Measurements from ENCODE around the gene FAM53A.

Gene FAM53A, protein sequence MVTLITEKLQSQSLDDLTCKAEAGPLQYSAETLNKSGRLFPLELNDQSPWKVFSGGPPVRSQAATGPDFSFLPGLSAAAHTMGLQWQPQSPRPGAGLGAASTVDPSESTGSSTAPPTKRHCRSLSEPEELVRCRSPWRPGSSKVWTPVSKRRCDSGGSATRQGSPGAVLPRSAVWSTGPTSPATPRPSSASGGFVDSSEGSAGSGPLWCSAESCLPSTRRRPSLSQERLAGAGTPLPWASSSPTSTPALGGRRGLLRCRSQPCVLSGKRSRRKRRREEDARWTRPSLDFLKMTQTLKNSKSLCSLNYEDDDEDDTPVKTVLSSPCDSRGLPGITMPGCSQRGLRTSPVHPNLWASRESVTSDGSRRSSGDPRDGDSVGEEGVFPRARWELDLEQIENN

DNA sequence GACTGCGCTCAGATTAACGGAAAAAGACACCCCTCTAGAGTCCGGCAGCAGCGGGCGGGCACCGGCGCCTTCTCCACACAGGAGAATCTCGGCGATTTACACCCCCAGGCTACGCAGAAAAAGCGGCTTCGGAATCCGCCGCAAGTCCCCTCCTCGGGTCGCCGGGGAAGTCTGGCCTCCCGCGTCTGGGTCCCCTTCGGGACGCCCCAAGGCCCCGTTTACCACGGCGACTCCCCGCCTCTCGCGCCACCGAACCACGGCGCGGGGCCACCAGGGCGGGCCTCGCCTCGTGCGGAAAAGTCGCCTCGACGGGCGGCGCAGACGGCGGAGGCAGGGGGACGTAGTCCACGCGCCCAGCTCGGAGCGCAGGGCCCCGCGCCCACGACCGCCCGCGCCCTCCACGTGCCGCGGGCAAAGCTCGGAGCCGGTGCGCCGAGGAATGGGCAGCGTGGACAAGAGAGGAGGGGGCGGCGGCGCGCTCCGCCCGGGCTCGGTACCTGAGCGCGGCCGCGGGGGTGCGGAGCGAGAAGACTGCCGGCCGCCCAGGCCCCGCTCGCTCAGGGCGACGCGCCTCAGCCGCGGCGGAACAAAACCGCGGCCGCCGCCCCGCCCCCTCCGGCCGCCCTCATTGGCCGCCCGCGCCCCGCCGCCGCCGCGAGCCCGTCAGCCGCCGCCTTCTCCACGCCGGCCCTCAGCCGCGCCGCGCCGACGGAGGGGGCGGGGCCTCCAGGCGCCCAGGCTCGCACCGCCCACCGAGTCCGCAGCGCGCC, at the start of gene FAM53A:
Gene FAM53A, minus strand, starts transcription at position 578 of the 770 bp plus-strand sequence. CDS start 15,572 bp downstream, outside the sequence.
- Histone ChIP-seq H3K9me3 (ENCODE audit: control insufficient read depth in 1 of 2, low read length in 2 of 2) (no peaks in the 10 kb centered on the region), H3K27me3 (ENCODE audit: control insufficient read depth in 1 of 2, insufficient read depth in 2 of 2, low read length in 2 of 2) (no peaks in the 10 kb centered on the region), H3K36me3 (ENCODE audit: control insufficient read depth in 1 of 2, insufficient read depth in 2 of 2, low read length in 2 of 2) (no peaks in the 10 kb centered on the region), H3K4me1 (ENCODE audit: control insufficient read depth in 1 of 2, insufficient read depth in 2 of 2, low read length in 2 of 2) (peaks cover 0 to 10% of the 10 kb centered on the region in 2 donors), H3K27ac (ENCODE audit: low read depth, low read length) (peak within 1 kb of the TSS; percentile 10), H3K9ac (ENCODE audit: low read depth in 1 of 2, low read length in 2 of 2) (peak within 1 kb of the TSS; percentile 57 to 59), H3K4me3 (ENCODE audit: low read depth in 1 of 2, low read length in 2 of 2) (peak within 1 kb of the TSS; percentile 58 to 69)

DNA sequence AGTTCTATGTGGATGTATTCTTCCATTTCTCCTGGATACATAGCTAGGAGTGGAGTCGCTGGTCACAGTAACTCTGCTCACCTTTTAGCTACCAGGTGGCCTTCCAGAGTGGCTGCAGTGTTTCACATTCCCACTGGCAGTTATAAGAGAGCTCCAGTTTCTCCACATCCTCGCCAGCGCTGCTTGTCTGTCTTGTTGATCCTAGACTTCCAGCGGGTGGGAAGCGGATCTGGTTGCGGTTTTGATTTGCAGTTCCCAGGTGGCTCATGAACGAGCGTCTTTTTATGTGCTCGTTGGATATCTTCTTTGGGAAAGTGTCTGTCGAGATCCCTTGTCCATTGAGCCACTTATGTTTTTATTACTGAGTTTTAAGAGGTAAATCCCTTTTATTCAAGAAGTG, 48.8 kb upstream of the FAM53A start:
- H3K4me1 ChIP-seq (ENCODE audit: control insufficient read depth in 1 of 2, insufficient read depth in 2 of 2, low read length in 2 of 2): peaks cover 11 to 19% of the 10 kb centered on the region in 2 donors
- no peak overlapping the region for H3K9ac ChIP-seq (ENCODE audit: low read depth in 1 of 2, low read length in 2 of 2)
- no peaks in the 10 kb centered on the region for H3K27me3 ChIP-seq (ENCODE audit: control insufficient read depth in 1 of 2, insufficient read depth in 2 of 2, low read length in 2 of 2)
- peaks cover 9 to 10% of the 10 kb centered on the region in 2 donors for H3K9me3 ChIP-seq (ENCODE audit: control insufficient read depth in 1 of 2, low read length in 2 of 2)
- peaks cover 27 to 64% of the 10 kb centered on the region in 2 donors for H3K36me3 ChIP-seq (ENCODE audit: control insufficient read depth in 1 of 2, insufficient read depth in 2 of 2, low read length in 2 of 2)
- no peak overlapping the region for H3K4me3 ChIP-seq (ENCODE audit: low read depth in 1 of 2, low read length in 2 of 2)
- no peak overlapping the region for H3K27ac ChIP-seq (ENCODE audit: low read depth, low read length)

DNA sequence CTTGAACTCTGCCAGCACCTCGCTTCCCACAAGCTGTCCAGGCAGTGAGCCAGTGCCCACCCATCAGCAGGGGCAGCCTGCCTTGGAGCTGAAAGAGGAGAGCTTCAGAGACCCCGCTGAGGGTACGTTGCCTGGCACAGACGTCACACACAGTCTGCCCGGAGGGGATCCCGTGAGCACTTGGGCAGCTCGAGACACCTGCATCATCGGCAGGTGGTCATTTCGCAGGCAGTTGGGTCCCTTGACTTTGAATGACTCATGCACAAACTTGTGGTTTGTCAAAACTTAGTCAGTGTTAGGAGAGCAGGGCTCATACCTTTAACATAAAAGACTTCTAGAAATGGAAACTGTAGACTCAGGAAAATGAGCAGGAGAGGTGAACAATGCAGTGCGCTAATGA, 47.1 kb upstream of the FAM53A start:
- Histone ChIP-seq H3K9me3 (ENCODE audit: control insufficient read depth in 1 of 2, low read length in 2 of 2) (no peaks in the 10 kb centered on the region), H3K4me3 (ENCODE audit: low read depth in 1 of 2, low read length in 2 of 2) (no peak overlapping the region), H3K27me3 (ENCODE audit: control insufficient read depth in 1 of 2, insufficient read depth in 2 of 2, low read length in 2 of 2) (no peaks in the 10 kb centered on the region), H3K9ac (ENCODE audit: low read depth in 1 of 2, low read length in 2 of 2) (no peak overlapping the region), H3K4me1 (ENCODE audit: control insufficient read depth in 1 of 2, insufficient read depth in 2 of 2, low read length in 2 of 2) (peaks cover 25 to 36% of the 10 kb centered on the region in 2 donors), H3K36me3 (ENCODE audit: control insufficient read depth in 1 of 2, insufficient read depth in 2 of 2, low read length in 2 of 2) (peaks cover 15 to 48% of the 10 kb centered on the region in 2 donors), H3K27ac (ENCODE audit: low read depth, low read length) (no peak overlapping the region)

DNA sequence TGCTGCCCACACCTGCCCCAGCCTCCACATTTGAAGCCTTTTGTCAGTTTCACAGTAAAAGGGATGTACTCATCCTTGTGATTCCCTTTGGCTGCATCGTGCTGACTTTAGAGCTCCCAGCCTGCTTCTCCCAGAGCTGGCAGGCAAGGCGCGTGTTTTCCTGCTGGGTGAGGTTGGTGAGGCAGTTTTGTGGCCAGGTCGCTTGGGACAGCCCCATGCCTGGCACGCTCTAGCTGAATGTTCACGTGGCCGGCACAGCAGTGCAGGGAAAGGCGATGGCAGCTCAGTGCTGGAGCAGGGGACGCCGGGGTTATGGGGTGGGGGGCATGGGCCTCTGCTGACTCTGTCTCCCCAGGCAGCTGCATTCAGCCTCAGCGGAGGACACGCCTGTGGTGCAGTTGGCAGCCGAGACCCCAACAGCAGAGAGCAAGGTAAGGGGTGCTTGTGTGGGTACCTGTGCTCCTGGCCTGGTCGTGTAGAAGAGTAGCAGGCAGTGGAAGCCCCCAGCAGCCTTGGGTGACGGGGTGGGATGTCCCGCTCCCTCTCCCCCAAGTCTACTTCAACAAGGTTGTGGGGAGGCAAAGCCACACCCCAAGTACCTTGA, 46.5 kb upstream of the FAM53A start:
- Histone ChIP-seq H3K27ac (ENCODE audit: low read depth, low read length) (no peak overlapping the region), H3K4me3 (ENCODE audit: low read depth in 1 of 2, low read length in 2 of 2) (no peak overlapping the region), H3K36me3 (ENCODE audit: control insufficient read depth in 1 of 2, insufficient read depth in 2 of 2, low read length in 2 of 2) (peaks cover 11 to 49% of the 10 kb centered on the region in 2 donors), H3K4me1 (ENCODE audit: control insufficient read depth in 1 of 2, insufficient read depth in 2 of 2, low read length in 2 of 2) (peaks cover 25 to 40% of the 10 kb centered on the region in 2 donors), H3K9ac (ENCODE audit: low read depth in 1 of 2, low read length in 2 of 2) (no peak overlapping the region), H3K9me3 (ENCODE audit: control insufficient read depth in 1 of 2, low read length in 2 of 2) (no peaks in the 10 kb centered on the region), H3K27me3 (ENCODE audit: control insufficient read depth in 1 of 2, insufficient read depth in 2 of 2, low read length in 2 of 2) (no peaks in the 10 kb centered on the region)

DNA sequence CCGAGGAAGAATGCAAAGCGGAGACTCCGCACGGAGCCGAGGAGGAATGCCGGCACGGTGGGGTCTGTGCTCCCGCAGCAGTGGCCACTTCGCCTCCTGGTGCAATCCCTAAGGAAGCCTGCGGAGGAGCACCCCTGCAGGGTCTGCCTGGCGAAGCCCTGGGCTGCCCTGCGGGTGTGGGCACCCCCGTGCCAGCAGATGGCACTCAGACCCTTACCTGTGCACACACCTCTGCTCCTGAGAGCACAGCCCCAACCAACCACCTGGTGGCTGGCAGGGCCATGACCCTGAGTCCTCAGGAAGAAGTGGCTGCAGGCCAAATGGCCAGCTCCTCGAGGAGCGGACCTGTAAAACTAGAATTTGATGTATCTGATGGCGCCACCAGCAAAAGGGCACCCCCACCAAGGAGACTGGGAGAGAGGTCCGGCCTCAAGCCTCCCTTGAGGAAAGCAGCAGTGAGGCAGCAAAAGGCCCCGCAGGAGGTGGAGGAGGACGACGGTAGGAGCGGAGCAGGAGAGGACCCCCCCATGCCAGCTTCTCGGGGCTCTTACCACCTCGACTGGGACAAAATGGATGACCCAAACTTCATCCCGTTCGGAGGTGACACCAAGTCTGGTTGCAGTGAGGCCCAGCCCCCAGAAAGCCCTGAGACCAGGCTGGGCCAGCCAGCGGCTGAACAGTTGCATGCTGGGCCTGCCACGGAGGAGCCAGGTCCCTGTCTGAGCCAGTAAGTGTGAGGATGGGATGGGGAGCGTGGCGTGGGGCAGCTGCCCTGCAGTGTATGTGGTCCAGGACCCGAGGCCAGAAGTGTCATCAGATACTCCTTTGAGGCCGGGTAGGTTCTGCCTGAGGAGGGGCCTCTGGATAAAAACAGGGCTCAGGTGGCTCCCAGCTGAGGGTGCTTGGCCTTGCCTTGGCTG, 44.2 kb upstream of the FAM53A start:
- peak overlapping the region; percentile 47 to 57 for H3K4me3 ChIP-seq (ENCODE audit: low read depth in 1 of 2, low read length in 2 of 2)
- H3K9ac ChIP-seq (ENCODE audit: low read depth in 1 of 2, low read length in 2 of 2): peak overlapping the region in 1 of 2 donors; percentile 32
- H3K36me3 ChIP-seq (ENCODE audit: control insufficient read depth in 1 of 2, insufficient read depth in 2 of 2, low read length in 2 of 2): peaks cover 10 to 46% of the 10 kb centered on the region in 2 donors
- H3K27ac ChIP-seq (ENCODE audit: low read depth, low read length): no peak overlapping the region
- no peaks in the 10 kb centered on the region for H3K27me3 ChIP-seq (ENCODE audit: control insufficient read depth in 1 of 2, insufficient read depth in 2 of 2, low read length in 2 of 2)
- H3K4me1 ChIP-seq (ENCODE audit: control insufficient read depth in 1 of 2, insufficient read depth in 2 of 2, low read length in 2 of 2): peaks cover 25 to 40% of the 10 kb centered on the region in 2 donors
- no peaks in the 10 kb centered on the region for H3K9me3 ChIP-seq (ENCODE audit: control insufficient read depth in 1 of 2, low read length in 2 of 2)

DNA sequence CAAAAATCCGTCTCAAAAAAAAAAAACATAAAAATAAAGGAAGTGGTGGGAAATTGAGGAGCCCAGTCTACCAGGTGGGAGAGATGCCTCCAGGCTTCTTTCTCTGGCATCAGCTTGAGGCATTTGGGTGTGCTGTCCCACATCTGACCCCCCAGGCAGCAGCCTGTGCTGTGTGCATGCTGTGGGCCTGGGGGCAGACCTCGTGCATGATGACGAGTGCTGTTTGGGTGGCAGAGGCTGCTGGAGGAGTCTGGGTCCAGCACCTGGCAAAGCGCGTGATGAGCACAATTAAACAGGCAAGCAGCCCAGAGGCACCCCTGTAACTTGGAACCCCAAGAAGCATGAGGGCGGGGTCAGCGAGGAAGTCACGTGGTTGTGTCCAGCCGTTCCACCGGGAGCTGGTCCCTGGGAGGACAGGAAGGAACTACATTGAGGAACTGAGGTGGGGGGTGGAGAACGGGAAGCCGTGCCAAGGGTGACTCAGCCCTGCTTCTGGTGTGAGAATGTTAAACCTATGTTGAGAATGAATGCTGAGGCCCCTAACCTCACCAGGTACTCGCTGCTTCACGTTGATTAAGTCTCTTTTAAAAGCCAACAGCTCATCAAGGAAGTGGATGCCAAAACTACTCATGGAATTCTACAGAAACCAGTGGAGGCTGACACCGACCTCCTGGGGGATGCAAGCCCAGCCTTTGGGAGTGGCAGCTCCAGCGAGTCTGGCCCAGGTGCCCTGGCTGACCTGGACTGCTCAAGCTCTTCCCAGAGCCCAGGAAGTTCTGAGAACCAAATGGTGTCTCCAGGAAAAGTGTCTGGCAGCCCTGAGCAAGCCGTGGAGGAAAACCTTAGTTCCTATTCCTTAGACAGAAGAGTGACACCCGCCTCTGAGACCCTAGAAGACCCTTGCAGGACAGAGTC, 43.3 kb upstream of the FAM53A start:
- Histone ChIP-seq H3K4me1 (ENCODE audit: control insufficient read depth in 1 of 2, insufficient read depth in 2 of 2, low read length in 2 of 2) (peaks cover 34 to 47% of the 10 kb centered on the region in 2 donors), H3K27me3 (ENCODE audit: control insufficient read depth in 1 of 2, insufficient read depth in 2 of 2, low read length in 2 of 2) (no peaks in the 10 kb centered on the region), H3K9me3 (ENCODE audit: control insufficient read depth in 1 of 2, low read length in 2 of 2) (no peaks in the 10 kb centered on the region), H3K27ac (ENCODE audit: low read depth, low read length) (peak overlapping the region; percentile 20), H3K9ac (ENCODE audit: low read depth in 1 of 2, low read length in 2 of 2) (peak overlapping the region in 1 of 2 donors; percentile 32), H3K4me3 (ENCODE audit: low read depth in 1 of 2, low read length in 2 of 2) (peak overlapping the region; percentile 47 to 57), H3K36me3 (ENCODE audit: control insufficient read depth in 1 of 2, insufficient read depth in 2 of 2, low read length in 2 of 2) (peaks cover 6 to 39% of the 10 kb centered on the region in 2 donors)

DNA sequence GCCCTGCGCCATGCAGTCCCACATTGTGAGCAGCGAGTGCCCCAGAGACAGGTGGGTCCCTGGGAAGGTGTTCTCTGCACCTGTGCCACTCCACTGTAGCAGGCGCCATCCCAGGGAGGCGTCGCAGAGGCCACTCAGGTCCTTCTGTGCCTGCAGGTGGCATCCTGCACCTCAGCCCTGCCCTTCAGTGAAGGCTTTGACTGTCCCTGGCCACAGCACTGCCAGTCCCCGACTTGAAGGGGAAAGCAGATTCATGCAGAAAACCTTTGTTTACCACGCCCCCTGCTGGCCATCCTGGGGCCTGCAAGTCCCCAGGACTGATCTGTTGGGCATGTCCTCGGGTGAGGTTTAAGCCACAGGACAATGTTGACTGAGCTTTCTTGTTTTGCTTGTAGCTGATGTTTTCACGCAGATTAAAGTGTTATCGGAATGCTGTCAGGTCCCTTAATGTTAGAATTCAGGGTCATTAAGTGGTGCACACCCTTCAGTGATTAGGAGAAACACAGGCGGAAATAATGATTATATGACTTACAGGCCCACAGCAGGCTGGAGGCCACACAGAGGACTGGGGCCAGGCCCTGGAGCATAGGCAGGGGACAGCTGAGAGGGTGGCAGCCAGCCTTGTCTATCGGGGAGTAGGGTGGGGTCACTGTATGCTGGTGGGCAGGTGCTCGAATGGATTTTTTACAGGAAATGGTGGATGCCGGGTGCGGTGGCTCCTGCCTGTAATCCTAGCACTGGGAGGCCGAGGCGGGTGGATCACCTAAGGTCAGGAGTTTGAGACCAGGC, 42.2 kb upstream of the FAM53A start:
- Histone ChIP-seq H3K27ac (ENCODE audit: low read depth, low read length) (no peak overlapping the region), H3K4me1 (ENCODE audit: control insufficient read depth in 1 of 2, insufficient read depth in 2 of 2, low read length in 2 of 2) (peaks cover 42 to 54% of the 10 kb centered on the region in 2 donors), H3K27me3 (ENCODE audit: control insufficient read depth in 1 of 2, insufficient read depth in 2 of 2, low read length in 2 of 2) (no peaks in the 10 kb centered on the region), H3K4me3 (ENCODE audit: low read depth in 1 of 2, low read length in 2 of 2) (no peak overlapping the region), H3K9me3 (ENCODE audit: control insufficient read depth in 1 of 2, low read length in 2 of 2) (no peaks in the 10 kb centered on the region), H3K9ac (ENCODE audit: low read depth in 1 of 2, low read length in 2 of 2) (peak overlapping the region in 1 of 2 donors; percentile 42), H3K36me3 (ENCODE audit: control insufficient read depth in 1 of 2, insufficient read depth in 2 of 2, low read length in 2 of 2) (peaks cover 4 to 32% of the 10 kb centered on the region in 2 donors)

DNA sequence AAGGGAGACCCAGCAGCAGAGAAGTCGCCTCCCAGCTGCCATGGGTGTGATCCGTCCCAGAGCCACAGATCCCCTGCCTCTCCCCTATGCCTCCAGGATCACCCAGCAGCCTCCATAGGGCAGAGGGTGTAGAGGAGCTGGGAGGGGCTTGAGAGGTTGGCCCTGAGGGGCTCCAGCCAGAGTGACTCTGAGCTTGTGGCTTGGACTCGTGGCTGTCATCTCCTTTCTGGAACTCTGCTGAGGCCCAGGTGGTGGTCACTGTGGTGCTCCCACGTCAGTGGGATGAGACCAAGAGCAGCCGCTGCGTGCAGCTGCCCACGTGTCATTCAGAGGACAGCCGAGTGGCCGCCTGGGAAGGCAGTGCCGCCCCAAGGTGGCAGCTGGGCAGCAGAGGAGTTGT, 41.4 kb upstream of the FAM53A start:
- Histone ChIP-seq H3K4me3 (ENCODE audit: low read depth in 1 of 2, low read length in 2 of 2) (no peak overlapping the region), H3K36me3 (ENCODE audit: control insufficient read depth in 1 of 2, insufficient read depth in 2 of 2, low read length in 2 of 2) (peaks cover 0 to 25% of the 10 kb centered on the region in 2 donors), H3K27ac (ENCODE audit: low read depth, low read length) (no peak overlapping the region), H3K4me1 (ENCODE audit: control insufficient read depth in 1 of 2, insufficient read depth in 2 of 2, low read length in 2 of 2) (peaks cover 42 to 54% of the 10 kb centered on the region in 2 donors), H3K9ac (ENCODE audit: low read depth in 1 of 2, low read length in 2 of 2) (no peak overlapping the region), H3K27me3 (ENCODE audit: control insufficient read depth in 1 of 2, insufficient read depth in 2 of 2, low read length in 2 of 2) (no peaks in the 10 kb centered on the region), H3K9me3 (ENCODE audit: control insufficient read depth in 1 of 2, low read length in 2 of 2) (no peaks in the 10 kb centered on the region)
